DOHH2 (cell line): ENCODE data around the gene MTMR6.
A peak's percentile ranks its signal among the peaks of the same experiment; 100 is the strongest.

Experiments used
- H3F3A ChIP-seq: fragments of 200-600 bp; sonication (generic), shearing (Covaris generic); 2 replicates; pipeline ENCODE4 v1.6.0; 2016; ENCODE audit warnings: antibody characterized with exemption, mild to moderate bottlenecking; ENCODE audit not compliant: control insufficient read depth, insufficient read depth
- H3K27ac ChIP-seq: fragments of 200-600 bp; sonication (generic); 2 replicates; pipeline ENCODE4 v1.5.1; 2014; ENCODE audit warnings: low read depth, mild to moderate bottlenecking, low read length, moderate library complexity
- H3K27me3 ChIP-seq: fragments of 200-600 bp; sonication (generic); 2 replicates; pipeline ENCODE4 v1.6.1; 2014; ENCODE audit warnings: mild to moderate bottlenecking, low read length, mixed read lengths; ENCODE audit not compliant: control insufficient read depth
- H3K36me3 ChIP-seq: fragments of 200-600 bp; sonication (generic); 2 replicates; pipeline ENCODE4 v1.6.1; 2014; ENCODE audit warnings: mild to moderate bottlenecking, low read length, moderate library complexity, mixed read lengths; ENCODE audit not compliant: control insufficient read depth
- H3K4me1 ChIP-seq: fragments of 200-600 bp; sonication (generic); 2 replicates; pipeline ENCODE4 v1.6.1; 2014; ENCODE audit warnings: mild to moderate bottlenecking, low read length, mixed read lengths; ENCODE audit not compliant: control insufficient read depth
- H3K4me2 ChIP-seq: fragments of 200-600 bp; sonication (generic); 2 replicates; pipeline ENCODE4 v1.6.0; 2014; ENCODE audit warnings: mild to moderate bottlenecking, low read length, moderate library complexity
- H3K4me3 ChIP-seq: fragments of 200-600 bp; sonication (generic); 2 replicates; pipeline ENCODE4 v1.5.1; 2014; ENCODE audit warnings: mild to moderate bottlenecking, low read length, mixed read lengths
- H3K79me2 ChIP-seq: fragments of 200-600 bp; sonication (generic); 2 replicates; pipeline ENCODE4 v1.6.1; 2014; ENCODE audit warnings: mild to moderate bottlenecking, low read length, mixed read lengths; ENCODE audit not compliant: control insufficient read depth
- H3K9me2 ChIP-seq: fragments of 200-600 bp; sonication (generic); replicated peaks from 2 replicates; pipeline ENCODE4 v1.6.1; 2014; ENCODE audit warnings: mild to moderate bottlenecking, low read length, mixed read lengths; ENCODE audit not compliant: control insufficient read depth
- H3K9me3 ChIP-seq: fragments of 200-600 bp; sonication (generic); 2 replicates; pipeline ENCODE4 v1.6.1; 2014; ENCODE audit warnings: antibody characterized with exemption, low read length, mixed read lengths; ENCODE audit not compliant: control insufficient read depth, insufficient read depth
- H4K20me1 ChIP-seq: fragments of 200-600 bp; sonication (generic); 2 replicates; pipeline ENCODE4 v1.6.0; 2014; ENCODE audit warnings: low read depth, mild to moderate bottlenecking, antibody characterized with exemption, low read length, moderate library complexity; ENCODE audit not compliant: control insufficient read depth, insufficient read depth
- CTCF ChIP-seq: fragments of 200-600 bp; sonication (generic); IDR thresholded peaks from one replicate; pipeline ENCODE4 v1.5.1; 2014; ENCODE audit warnings: antibody characterized with exemption, mild to moderate bottlenecking, low read depth, low read length; ENCODE audit not compliant: poor library complexity, severe bottlenecking
- EZH2phosphoT487 ChIP-seq: fragments of 200-600 bp; sonication (generic); IDR thresholded peaks from 2 replicates; pipeline ENCODE4 v1.6.1; 2017; ENCODE audit warnings: borderline replicate concordance, mild to moderate bottlenecking, antibody characterized with exemption, low read length, moderate library complexity, mixed read lengths

MTMR6 gene

GRCh38 chr13:25249001-25249543 is 38.2 kb downstream of the MTMR6 start:
- no peak for TF ChIP-seq EZH2phosphoT487
- TF ChIP-seq CTCF, result peak; percentile 67
- Histone ChIP-seq H4K20me1 (no peaks in the 10 kb centered on the region), H3K9me3 (no peaks in the 10 kb centered on the region), H3K27ac (no peak overlapping the region), H3F3A (peaks cover 9% of the 10 kb centered on the region; the same call in 1 of the 2 replicates), H3K4me2 (no peak overlapping the region), H3K36me3 (peaks cover 42% of the 10 kb centered on the region), H3K4me1 (peaks cover 26% of the 10 kb centered on the region), H3K27me3 (no peaks in the 10 kb centered on the region), H3K9me2 (no peaks in the 10 kb centered on the region), H3K79me2 (no peaks in the 10 kb centered on the region), H3K4me3 (no peak overlapping the region)

DNA sequence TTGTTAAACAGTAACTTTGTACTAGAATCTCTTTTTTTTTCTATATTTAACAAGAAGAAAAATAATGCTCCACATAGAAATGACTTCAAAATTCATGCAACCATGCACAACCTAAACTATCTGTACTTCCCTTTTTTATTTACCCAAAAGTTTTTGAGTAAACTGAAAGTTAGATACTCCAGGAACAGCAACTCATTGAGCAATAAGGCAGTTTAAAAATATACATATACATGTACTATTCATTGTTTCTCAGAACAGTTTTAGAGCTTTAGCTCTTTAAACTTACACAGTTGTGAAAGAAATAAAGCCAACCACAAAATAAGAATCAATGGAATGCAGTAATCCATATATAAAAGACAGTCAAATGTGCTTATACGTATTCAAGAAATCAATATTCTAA is 39.2 kb downstream of the MTMR6 start:
- Histone ChIP-seq H3K9me3 (no peaks in the 10 kb centered on the region), H3K79me2 (no peaks in the 10 kb centered on the region), H3K27me3 (no peaks in the 10 kb centered on the region), H3F3A (peaks cover 9% of the 10 kb centered on the region; the same call in 1 of the 2 replicates), H3K36me3 (peaks cover 34% of the 10 kb centered on the region), H3K9me2 (no peaks in the 10 kb centered on the region), H3K4me1 (peaks cover 29% of the 10 kb centered on the region), H4K20me1 (no peaks in the 10 kb centered on the region), H3K4me2 (peak overlapping the region; percentile 33), H3K27ac (peak overlapping the region; percentile 36), H3K4me3 (peak overlapping the region; percentile 2; the same call in 1 of the 2 replicates)
- TF ChIP-seq EZH2phosphoT487, result no peak
- no peak for TF ChIP-seq CTCF

GRCh38 chr13:25247360-25247759 is 39.9 kb downstream of the MTMR6 start:
- peaks cover 9% of the 10 kb centered on the region; the same call in 1 of the 2 replicates for H3F3A ChIP-seq
- H3K4me1 ChIP-seq, result peaks cover 36% of the 10 kb centered on the region
- H3K9me3 ChIP-seq, result no peaks in the 10 kb centered on the region
- peak overlapping the region; percentile 36 for H3K27ac ChIP-seq
- TF ChIP-seq CTCF (no peak), EZH2phosphoT487 (no peak)
- no peaks in the 10 kb centered on the region for H3K9me2 ChIP-seq
- H3K4me2 ChIP-seq, result peak overlapping the region; percentile 33
- no peaks in the 10 kb centered on the region for H4K20me1 ChIP-seq
- peaks cover 27% of the 10 kb centered on the region for H3K36me3 ChIP-seq
- H3K27me3 ChIP-seq, result no peaks in the 10 kb centered on the region
- H3K4me3 ChIP-seq, result 0 out of 2 replicates have a peak overlapping the region, but pooled peaks have one; percentile 25
- H3K79me2 ChIP-seq, result no peaks in the 10 kb centered on the region
